Small intestine (tissue), 16 donors: Measurements from ENCODE around the gene SOWAHD. TPM values are rescaled to one million over a fixed set of nuclear protein-coding genes. Genes with fewer than 3 reads are reported as not detected.

Experiments used
- DNase-seq, 2 donors: peaks; one replicate each; pipeline versions ENCODE4 v3.0.0 to v3.0.0-alpha.2; 2013
- FAIRE-seq: peaks from 2 replicates; lab custom pipeline; 2012; peaks lifted over from hg19 to GRCh38; lab: Jason Lieb, UNC
- H3K27ac ChIP-seq, 3 donors: one replicate each; pipeline ENCODE4 v1.5.1; 2013; ENCODE audit warnings: low read length in 2 of 3, mild to moderate bottlenecking in 2 of 3, control low read depth in 1 of 3, inconsistent platforms in 1 of 3, low read depth in 1 of 3, moderate library complexity in 1 of 3
- H3K27me3 ChIP-seq, 3 donors: one replicate each; pipeline ENCODE4 v1.6.1; 2013; ENCODE audit warnings: low read length in 3 of 3, inconsistent platforms in 1 of 3; ENCODE audit not compliant: control insufficient read depth in 3 of 3, insufficient read depth in 3 of 3
- H3K36me3 ChIP-seq, 3 donors: one replicate each; pipeline ENCODE4 v1.6.1; 2013; ENCODE audit warnings: low read length in 3 of 3, inconsistent platforms in 1 of 3, low read depth in 1 of 3, mild to moderate bottlenecking in 1 of 3, moderate library complexity in 1 of 3; ENCODE audit not compliant: control insufficient read depth in 3 of 3, insufficient read depth in 2 of 3
- H3K4me1 ChIP-seq, 3 donors: one replicate each; pipeline ENCODE4 v1.6.1; 2013; ENCODE audit warnings: low read length in 2 of 3, inconsistent platforms in 1 of 3, low read depth in 1 of 3, mild to moderate bottlenecking in 1 of 3, moderate library complexity in 1 of 3; ENCODE audit not compliant: control insufficient read depth in 3 of 3, insufficient read depth in 2 of 3
- H3K4me3 ChIP-seq, 3 donors: one replicate each; pipeline ENCODE4 v1.5.1; 2013; ENCODE audit warnings: low read length in 3 of 3, control low read depth in 1 of 3, inconsistent platforms in 1 of 3, low read depth in 1 of 3, mild to moderate bottlenecking in 1 of 3, moderate library complexity in 1 of 3
- H3K9me3 ChIP-seq, 2 donors: one replicate each; pipeline ENCODE4 v1.6.1; 2013; ENCODE audit warnings: low read depth in 1 of 2, low read length in 1 of 2; ENCODE audit not compliant: control insufficient read depth in 2 of 2, insufficient read depth in 1 of 2
- WGBS, 3 donors: extraction: QIAGEN DNeasy Blood & Tissue Kit; methylation state at CpG; one replicate each; pipeline ENCODE4 v1.1.7; 2013; 5-methylcytosine and 5-hydroxymethylcytosine counted together
- long read RNA-seq, 10 donors: transcript quantifications; one replicate each; lab custom pipeline, GENCODE V29; 2026
- polyA plus RNA-seq, 4 donors: library from polyadenylated mRNA; stranded (reverse) in 3 of 4; unstranded in 1 of 4; fragments of 200-250 nt in 3 of 4; fragments of 120-200 nt in 1 of 4; gene quantifications; one replicate each; pipeline versions ENCODE4 v1.2.1 to v1.2.3, GENCODE V29; 2013
- donor health status: healthy with polysubstance abuse.
- donor health status: control.
- donor health status: control.
- donor health status: Bipolar disorder and iron deficiency.
- donor health status: healthy.

The SOWAHD gene
- polyA plus RNA-seq, result 1 to 10 TPM; 3.3 to 5.7 (median 4.9) TPM
- long read RNA-seq, donor 1, transcript SOWAHD-201 (1 exons, 1,552 nt), result major isoform, 16 of 740 reads
- long read RNA-seq, donor 1, partial matches to known transcripts, result 724 of 740 reads
- long read RNA-seq, donor 1, other reads (novel, unspliced or antisense), result 0 of 740 reads
- long read RNA-seq, donor 2, partial matches to known transcripts, result 194 of 195 reads
- long read RNA-seq, donor 2, other reads (novel, unspliced or antisense), result 0 of 195 reads
- long read RNA-seq, donor 3, transcript SOWAHD-201 (1 exons, 1,552 nt), result major isoform, 6 of 6 reads
- long read RNA-seq, donor 3, partial matches to known transcripts, result 0 of 6 reads
- long read RNA-seq, donor 3, other reads (novel, unspliced or antisense), result 0 of 6 reads
- long read RNA-seq, donor 4, result 0 reads
- long read RNA-seq, donor 5, partial matches to known transcripts, result 75 of 76 reads
- long read RNA-seq, donor 5, other reads (novel, unspliced or antisense), result 0 of 76 reads
- long read RNA-seq, donor 6, transcript SOWAHD-201 (1 exons, 1,552 nt), result major isoform, 8 of 8 reads
- long read RNA-seq, donor 6, partial matches to known transcripts, result 0 of 8 reads
- long read RNA-seq, donor 6, other reads (novel, unspliced or antisense), result 0 of 8 reads
- long read RNA-seq, donor 7, result 0 reads
- long read RNA-seq, donor 8, partial matches to known transcripts, result 5 of 30 reads
- long read RNA-seq, donor 8, other reads (novel, unspliced or antisense), result 25 of 30 reads
- long read RNA-seq, donor 9, partial matches to known transcripts, result 0 of 2 reads
- long read RNA-seq, donor 9, other reads (novel, unspliced or antisense), result 0 of 2 reads
- long read RNA-seq, donor 10, partial matches to known transcripts, result 0 of 2 reads
- long read RNA-seq, donor 10, other reads (novel, unspliced or antisense), result 0 of 2 reads

DNA sequence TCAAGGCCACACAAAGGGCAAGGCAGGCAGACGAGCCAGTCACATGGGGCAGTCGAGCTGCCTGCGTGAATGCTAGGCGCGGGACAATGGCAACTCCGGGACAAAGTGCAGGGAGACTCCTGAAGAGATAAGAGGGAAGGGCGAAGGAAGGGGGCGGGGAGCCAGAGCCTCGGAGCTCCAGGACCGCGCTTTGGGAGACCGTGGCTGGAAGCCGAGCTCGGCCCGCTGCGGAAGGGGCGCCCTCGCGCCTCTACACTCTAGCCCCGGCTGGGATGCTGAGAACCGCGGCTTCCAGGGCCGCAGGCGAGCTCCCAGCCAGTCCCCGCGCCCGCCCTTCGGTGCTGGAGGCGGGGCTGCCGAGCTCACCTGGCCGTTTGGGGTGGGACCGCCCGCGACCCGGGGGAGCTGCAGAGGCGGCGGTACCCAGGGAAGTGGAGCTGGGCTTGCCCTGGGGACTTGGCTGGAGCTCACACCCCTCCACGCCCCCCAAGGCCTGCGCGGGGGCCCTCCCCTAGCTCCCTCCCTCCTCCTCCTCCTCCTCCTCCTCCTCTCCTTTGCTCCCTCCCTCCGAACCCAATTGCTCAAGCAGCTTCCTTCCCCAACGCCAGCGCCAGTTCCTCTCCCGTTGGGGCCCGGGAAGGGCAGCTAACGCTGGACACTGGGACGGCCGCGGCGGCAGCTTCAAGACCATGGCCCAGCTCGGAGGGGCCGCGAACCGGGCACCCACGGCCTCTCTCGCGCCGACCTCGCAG, at the start of gene SOWAHD:
Gene SOWAHD, plus strand, starts transcription at position 610 of the 752 bp plus-strand sequence. Its CDS starts 80 bp downstream, at position 690.
- Histone ChIP-seq H3K27ac (peak within 1 kb of the TSS; percentile 93 to 94 (median 93)), H3K4me3 (peak within 1 kb of the TSS; percentile 55 to 67 (median 61)), H3K27me3 (peaks cover 0 to 3% (median 0%) of the 10 kb centered on the region in 3 donors), H3K9me3 (no peaks in the 10 kb centered on the region), H3K4me1 (peaks cover 0 to 18% (median 3%) of the 10 kb centered on the region in 3 donors), H3K36me3 (no peaks in the 10 kb centered on the region)
- DNase-seq (peak; percentile 89 to 90), FAIRE-seq (no peak)
- 2 to 27% methylated on average over 41 to 59 of the region's 59 CpGs; no CpG with 5 or more reads in 1 of the 3 donors for WGBS, 3 donors

GRCh38 chrX:119708936-119709335, 49.5 kb upstream of the SOWAHD start:
- 86 to 95% (median 88%) methylated on average over 2 of the region's 2 CpGs for WGBS, 3 donors
- H3K36me3 ChIP-seq, result no peaks in the 10 kb centered on the region
- DNase-seq, result no peak
- no peak overlapping the region for H3K4me3 ChIP-seq
- no peaks in the 10 kb centered on the region for H3K27me3 ChIP-seq
- H3K27ac ChIP-seq, result no peak overlapping the region
- no peaks in the 10 kb centered on the region for H3K4me1 ChIP-seq
- H3K9me3 ChIP-seq, result no peaks in the 10 kb centered on the region
- no peak for FAIRE-seq

- 80 to 94% (median 90%) methylated on average over 3 of the region's 3 CpGs for WGBS, 3 donors
- H3K27ac ChIP-seq, result no peak overlapping the region
- no peaks in the 10 kb centered on the region for H3K27me3 ChIP-seq
- DNase-seq (no peak), FAIRE-seq (no peak)
- H3K9me3 ChIP-seq, result no peaks in the 10 kb centered on the region
- no peaks in the 10 kb centered on the region for H3K4me1 ChIP-seq
- H3K4me3 ChIP-seq, result no peak overlapping the region
- H3K36me3 ChIP-seq, result no peaks in the 10 kb centered on the region
Measured at GRCh38 chrX:119709630-119710029, 48.8 kb upstream of the SOWAHD start.

- Histone ChIP-seq H3K27me3 (no peaks in the 10 kb centered on the region), H3K36me3 (no peaks in the 10 kb centered on the region), H3K4me3 (no peak overlapping the region), H3K27ac (no peak overlapping the region), H3K9me3 (no peaks in the 10 kb centered on the region), H3K4me1 (no peaks in the 10 kb centered on the region)
- DNase-seq (no peak), FAIRE-seq (no peak)
- 74 to 90% (median 79%) methylated on average over 6 of the region's 6 CpGs for WGBS, 3 donors
Measured at GRCh38 chrX:119721487-119721886, 36.9 kb upstream of the SOWAHD start.

GRCh38 chrX:119721926-119722325, 36.5 kb upstream of the SOWAHD start:
- FAIRE-seq, result no peak
- Histone ChIP-seq H3K4me1 (no peaks in the 10 kb centered on the region), H3K27ac (no peak overlapping the region), H3K36me3 (no peaks in the 10 kb centered on the region), H3K4me3 (no peak overlapping the region), H3K9me3 (no peaks in the 10 kb centered on the region), H3K27me3 (no peaks in the 10 kb centered on the region)
- DNase-seq, result no peak
- WGBS, 3 donors, result 87 to 92% (median 90%) methylated on average over 2 of the region's 2 CpGs

- DNase-seq (peak; percentile 1 to 20), FAIRE-seq (no peak)
- Histone ChIP-seq H3K27ac (peak overlapping the region in 2 of 3 donors; percentile 48 to 58), H3K36me3 (no peaks in the 10 kb centered on the region), H3K4me3 (no peak overlapping the region), H3K9me3 (no peaks in the 10 kb centered on the region), H3K27me3 (no peaks in the 10 kb centered on the region), H3K4me1 (no peaks in the 10 kb centered on the region)
- WGBS, 3 donors, result 48 to 65% (median 54%) methylated on average over 7 of the region's 7 CpGs
Measured at GRCh38 chrX:119726900-119727555, 31.4 kb upstream of the SOWAHD start.

- no peaks in the 10 kb centered on the region for H3K27me3 ChIP-seq
- 44 to 67% (median 54%) methylated on average over 5 of the region's 5 CpGs for WGBS, 3 donors
- no peak overlapping the region for H3K4me3 ChIP-seq
- no peaks in the 10 kb centered on the region for H3K9me3 ChIP-seq
- H3K27ac ChIP-seq, result no peak overlapping the region
- H3K36me3 ChIP-seq, result no peaks in the 10 kb centered on the region
- no peak for FAIRE-seq
- DNase-seq, result peak; percentile 2 to 18
- H3K4me1 ChIP-seq, result no peaks in the 10 kb centered on the region
Measured at GRCh38 chrX:119728487-119728886, 29.9 kb upstream of the SOWAHD start.
